ENCODE data around the gene RAB37. TPM values are rescaled to one million over a fixed set of nuclear protein-coding genes. Genes with fewer than 3 reads are reported as not detected.

RAB37 gene
- total RNA-seq, 1 donor from 2014 or later, result 0.32 TPM

DNA sequence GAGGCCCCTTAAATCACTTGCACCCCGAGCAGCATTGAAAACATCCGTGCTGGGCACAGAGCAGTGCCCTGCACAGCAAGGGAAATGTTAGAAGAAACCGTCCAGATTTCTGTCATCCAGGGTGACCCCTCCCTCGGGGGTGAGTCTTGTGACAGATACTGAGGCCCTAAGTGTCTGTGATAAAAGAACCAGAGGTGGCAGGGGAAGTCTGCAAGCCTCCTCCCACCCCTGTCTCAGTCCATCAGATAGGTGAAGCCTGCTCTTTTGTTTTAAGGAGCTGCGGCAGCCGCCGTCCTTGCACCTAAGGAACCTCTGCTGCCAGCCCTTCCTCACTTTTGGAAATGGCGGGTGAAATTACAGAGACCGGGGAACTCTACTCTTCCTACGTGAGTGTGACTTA lies 39.9 kb downstream of the RAB37 start:
- Histone ChIP-seq H3K4me3 (peak overlapping the region; percentile 73 to 81), H3K9me3 (no peaks in the 10 kb centered on the region), H3K36me3 (peaks cover 11 to 30% of the 10 kb centered on the region in 2 donors), H3K27me3 (no peaks in the 10 kb centered on the region), H3K4me1 (peaks cover 5 to 23% of the 10 kb centered on the region in 2 donors), H3K27ac (no peak overlapping the region)
- intact Hi-C loops (cut with DNase I), result loop anchor here (1.0 to 10.0 kb wide), 4 partner anchors 29 to 572 kb away; partner anchors contain the start of genes NHERF1 and RPL38
- TF ChIP-seq, protein P1, sequence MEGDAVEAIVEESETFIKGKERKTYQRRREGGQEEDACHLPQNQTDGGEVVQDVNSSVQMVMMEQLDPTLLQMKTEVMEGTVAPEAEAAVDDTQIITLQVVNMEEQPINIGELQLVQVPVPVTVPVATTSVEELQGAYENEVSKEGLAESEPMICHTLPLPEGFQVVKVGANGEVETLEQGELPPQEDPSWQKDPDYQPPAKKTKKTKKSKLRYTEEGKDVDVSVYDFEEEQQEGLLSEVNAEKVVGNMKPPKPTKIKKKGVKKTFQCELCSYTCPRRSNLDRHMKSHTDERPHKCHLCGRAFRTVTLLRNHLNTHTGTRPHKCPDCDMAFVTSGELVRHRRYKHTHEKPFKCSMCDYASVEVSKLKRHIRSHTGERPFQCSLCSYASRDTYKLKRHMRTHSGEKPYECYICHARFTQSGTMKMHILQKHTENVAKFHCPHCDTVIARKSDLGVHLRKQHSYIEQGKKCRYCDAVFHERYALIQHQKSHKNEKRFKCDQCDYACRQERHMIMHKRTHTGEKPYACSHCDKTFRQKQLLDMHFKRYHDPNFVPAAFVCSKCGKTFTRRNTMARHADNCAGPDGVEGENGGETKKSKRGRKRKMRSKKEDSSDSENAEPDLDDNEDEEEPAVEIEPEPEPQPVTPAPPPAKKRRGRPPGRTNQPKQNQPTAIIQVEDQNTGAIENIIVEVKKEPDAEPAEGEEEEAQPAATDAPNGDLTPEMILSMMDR (IDR thresholded peaks at IDR 0.05), result no peak
- DNase-seq (ENCODE audit: low spot score in 2 of 2), result no peak

DNA sequence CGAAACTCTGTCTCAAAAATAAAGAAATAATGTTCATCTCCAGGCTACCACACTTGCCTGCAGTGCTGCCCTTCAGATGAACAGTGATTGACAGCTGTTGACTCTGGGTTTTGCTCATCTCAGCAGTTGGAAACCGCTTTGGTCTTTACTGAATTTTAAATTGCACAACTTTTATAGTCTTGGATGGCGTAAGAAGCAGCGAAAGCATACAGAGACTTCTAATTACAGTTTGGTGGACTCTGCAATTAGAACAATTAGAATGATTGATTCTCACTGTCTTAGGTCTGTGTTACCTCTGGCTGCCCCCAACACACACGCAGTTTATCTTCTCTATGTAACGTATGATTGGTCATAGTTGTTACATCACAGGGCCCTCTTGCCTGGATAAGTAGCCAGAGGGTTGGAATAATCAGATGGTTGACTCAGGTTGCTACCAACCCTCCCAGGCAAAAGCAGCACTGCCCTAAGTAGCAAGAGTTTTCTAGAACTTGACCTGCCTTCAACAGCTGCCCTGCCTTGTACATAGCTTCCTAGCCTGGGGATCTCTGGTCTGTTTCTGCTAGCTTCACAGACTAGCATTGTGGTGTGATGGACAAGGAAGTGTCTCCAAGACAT lies 41.0 kb downstream of the RAB37 start:
- TF ChIP-seq, protein P1 (IDR thresholded peaks at IDR 0.05), result no peak
- Histone ChIP-seq H3K4me3 (no peak overlapping the region), H3K27ac (no peak overlapping the region), H3K27me3 (no peaks in the 10 kb centered on the region), H3K4me1 (peaks cover 5 to 23% of the 10 kb centered on the region in 2 donors), H3K36me3 (peaks cover 1 to 20% of the 10 kb centered on the region in 2 donors), H3K9me3 (no peaks in the 10 kb centered on the region)
- intact Hi-C loops (cut with DNase I), result loop anchor here (10.0 kb wide), 2 partner anchors 333 to 573 kb away; partner anchors contain the start of gene RPL38
- no peak for DNase-seq (ENCODE audit: low spot score in 2 of 2)

GRCh38 chr17:74778960-74779359 lies 41.9 kb downstream of the RAB37 start:
- Histone ChIP-seq H3K4me3 (no peak overlapping the region), H3K4me1 (peaks cover 5 to 23% of the 10 kb centered on the region in 2 donors), H3K27ac (no peak overlapping the region), H3K27me3 (no peaks in the 10 kb centered on the region), H3K9me3 (no peaks in the 10 kb centered on the region), H3K36me3 (peaks cover 0 to 15% of the 10 kb centered on the region in 2 donors)
- TF ChIP-seq, protein P1 (IDR thresholded peaks at IDR 0.05), result no peak
- intact Hi-C loops (cut with DNase I), result loop anchor here (10.0 kb wide), 2 partner anchors 334 to 574 kb away; partner anchors contain the start of gene RPL38
- DNase-seq (ENCODE audit: low spot score in 2 of 2), result no peak

DNA sequence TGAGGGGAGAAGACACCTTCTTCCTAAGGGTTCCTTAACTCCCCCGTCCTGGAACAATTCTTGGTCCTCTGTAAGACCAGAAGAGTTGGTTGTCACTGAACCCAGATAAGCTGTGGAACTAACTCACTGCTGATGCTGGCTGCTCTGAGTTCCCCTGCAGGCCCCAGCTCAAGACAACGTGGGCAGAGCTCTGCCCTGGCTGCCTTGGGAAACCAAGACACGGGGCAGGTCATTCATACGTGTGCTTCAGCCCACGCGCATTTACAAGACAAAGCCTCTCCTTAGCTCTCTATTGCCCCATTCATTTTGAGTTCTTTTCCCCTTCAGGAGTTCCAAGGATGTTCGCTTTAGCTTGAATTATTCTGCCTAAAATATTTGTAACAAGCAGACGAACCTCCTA lies 42.4 kb downstream of the RAB37 start:
- intact Hi-C loops (cut with DNase I), result loop anchor here (10.0 kb wide), 2 partner anchors 335 to 575 kb away; partner anchors contain the start of gene RPL38
- no peak overlapping the region for H3K27ac ChIP-seq
- peaks cover 5 to 20% of the 10 kb centered on the region in 2 donors for H3K4me1 ChIP-seq
- no peaks in the 10 kb centered on the region for H3K9me3 ChIP-seq
- TF ChIP-seq, protein P1 (IDR thresholded peaks at IDR 0.05), result no peak
- peaks cover 0 to 15% of the 10 kb centered on the region in 2 donors for H3K36me3 ChIP-seq
- H3K4me3 ChIP-seq, result no peak overlapping the region
- H3K27me3 ChIP-seq, result no peaks in the 10 kb centered on the region
- DNase-seq (ENCODE audit: low spot score in 2 of 2), result no peak

- Histone ChIP-seq H3K27me3 (no peaks in the 10 kb centered on the region), H3K9me3 (no peaks in the 10 kb centered on the region), H3K36me3 (peaks cover 0 to 15% of the 10 kb centered on the region in 2 donors), H3K27ac (no peak overlapping the region), H3K4me1 (peaks cover 5 to 16% of the 10 kb centered on the region in 2 donors), H3K4me3 (no peak overlapping the region)
- TF ChIP-seq, protein P1 (IDR thresholded peaks at IDR 0.05), result no peak
- intact Hi-C loops (cut with DNase I), result loop anchor here (10.0 kb wide), 2 partner anchors 335 to 575 kb away; partner anchors contain the start of gene RPL38
- peak; percentile 39 to 78 for DNase-seq (ENCODE audit: low spot score in 2 of 2)
These were observed 42.9 kb downstream of the RAB37 start for GRCh38 chr17:74779948-74780400.

Data from ascending aorta (tissue), 2 donors.